Esophagus muscularis mucosa (tissue), 4 donors: ENCODE results near the gene INPP5A. TPM values are rescaled to one million over a fixed set of nuclear protein-coding genes. Genes with fewer than 3 reads are reported as not detected.

ENCODE experiments used
- DNase-seq: peaks from one replicate; pipeline ENCODE4 v3.0.0-alpha.2; 2017; ENCODE audit errors: extremely low spot score
- H3K27ac ChIP-seq, 4 donors: fragments of 200-600 bp; sonication (generic); replicated peaks in 1 of 4; 1 replicate in 3 of 4; 2 replicates in 1 of 4; pipeline ENCODE4 v1.5.1; 2016 to 2019; ENCODE audit warnings: mild to moderate bottlenecking in 1 of 4
- H3K27me3 ChIP-seq, 4 donors: fragments of 200-600 bp; sonication (generic); one replicate each; pipeline versions ENCODE4 v1.5.1 to v1.6.0; 2016 to 2019
- H3K36me3 ChIP-seq, 4 donors: fragments of 200-600 bp; sonication (generic); one replicate each; pipeline ENCODE4 v1.5.1; 2016 to 2019
- H3K4me1 ChIP-seq, 4 donors: fragments of 200-600 bp; sonication (generic); one replicate each; pipeline ENCODE4 v1.5.1; 2016 to 2019
- H3K4me3 ChIP-seq, 4 donors: fragments of 200-600 bp; sonication (generic); 1 replicate in 2 of 4; 2 replicates in 2 of 4; pipeline ENCODE4 v1.5.1; 2016 to 2019; ENCODE audit warnings: mild to moderate bottlenecking in 4 of 4, moderate library complexity in 1 of 4
- H3K9me3 ChIP-seq, 4 donors: fragments of 200-600 bp; sonication (generic); 1 replicate in 3 of 4; 2 replicates in 1 of 4; pipeline ENCODE4 v1.5.1; 2016 to 2019
- CTCF ChIP-seq, 3 experiments: fragments of 200-600 bp in 2 of 3; fragments of 450-650 bp in 1 of 3; sonication (generic) in 2 of 3; IDR thresholded peaks; one replicate each; pipeline ENCODE4 v1.5.1; 2017 to 2019; ENCODE audit warnings: antibody characterized with exemption in 3 of 3, mild to moderate bottlenecking in 2 of 3, moderate library complexity in 1 of 3
- EP300 ChIP-seq: sonication (generic); formaldehyde crosslinking; IDR thresholded peaks from one replicate; pipeline ENCODE4 v1.6.1; 2017; ENCODE audit warnings: antibody characterized with exemption
- POLR2A ChIP-seq: fragments of 450-650 bp; IDR thresholded peaks from one replicate; pipeline ENCODE4 v1.6.1; 2017; ENCODE audit warnings: antibody characterized with exemption, moderate library complexity, mild to moderate bottlenecking, low read depth
- POLR2AphosphoS5 ChIP-seq, 2 donors: sonication (generic); formaldehyde crosslinking; IDR thresholded peaks; one replicate each; pipeline ENCODE4 v1.6.1; 2017; ENCODE audit warnings: antibody characterized with exemption in 2 of 2
- WGBS: methylation state at CpG from one replicate; pipeline ENCODE4 v1.1.5; 2018; 5-methylcytosine and 5-hydroxymethylcytosine counted together
- intact Hi-C: fragments of 100-400 bp; cut with DNase I; formaldehyde crosslinking; loops from one replicate; pipeline ENCODE4 v1.15.1; 2023
- total RNA-seq, 4 donors: library from RNA; depleted of rRNA; stranded (reverse); fragments of >200 nt; gene quantifications; one replicate each; pipeline versions ENCODE4 v1.1.0 to v1.2.1, GENCODE V29; 2016

Gene INPP5A
- total RNA-seq, 4 donors from 2014 or later = 234 to 301 (median 245) TPM

- Histone ChIP-seq H3K27ac (no peak overlapping the region), H3K9me3 (no peaks in the 10 kb centered on the region), H3K4me1 (peaks cover 0 to 22% (median 17%) of the 10 kb centered on the region in 4 donors), H3K4me3 (no peak overlapping the region), H3K36me3 (peaks cover 37 to 75% (median 59%) of the 10 kb centered on the region in 4 donors), H3K27me3 (no peaks in the 10 kb centered on the region)
- intact Hi-C loops = no loop called here
- WGBS = 94% methylated on average over 14 of the region's 14 CpGs
- DNase-seq = no peak
- TF ChIP-seq POLR2AphosphoS5 (IDR thresholded peaks at IDR 0.05) = no peak
- no peak for TF ChIP-seq CTCF (IDR thresholded peaks at IDR 0.05)
- TF ChIP-seq EP300 = no peak
- no peak for TF ChIP-seq POLR2A
Observed at GRCh38 chr10:132750936-132751335, 213.3 kb downstream of the INPP5A start.

GRCh38 chr10:132752378-132752777, 214.8 kb downstream of the INPP5A start:
- Histone ChIP-seq H3K9me3 (no peaks in the 10 kb centered on the region), H3K36me3 (peaks cover 39 to 89% (median 72%) of the 10 kb centered on the region in 4 donors), H3K4me3 (no peak overlapping the region), H3K27me3 (no peaks in the 10 kb centered on the region), H3K27ac (no peak overlapping the region), H3K4me1 (peaks cover 0 to 8% (median 3%) of the 10 kb centered on the region in 4 donors)
- intact Hi-C loops = no loop called here
- DNase-seq = no peak
- TF ChIP-seq POLR2A = no peak
- TF ChIP-seq EP300 = no peak
- TF ChIP-seq CTCF (IDR thresholded peaks at IDR 0.05) = no peak
- no peak for TF ChIP-seq POLR2AphosphoS5 (IDR thresholded peaks at IDR 0.05)
- WGBS = 96% methylated on average over 19 of the region's 20 CpGs

GRCh38 chr10:132752961-132753360, 215.4 kb downstream of the INPP5A start:
- no peaks in the 10 kb centered on the region for H3K9me3 ChIP-seq
- H3K36me3 ChIP-seq = peaks cover 42 to 95% (median 78%) of the 10 kb centered on the region in 4 donors
- intact Hi-C loops = no loop called here
- 92% methylated on average over 15 of the region's 28 CpGs for WGBS
- DNase-seq = no peak
- peaks cover 0 to 2% (median 0%) of the 10 kb centered on the region in 4 donors for H3K4me1 ChIP-seq
- no peak overlapping the region for H3K27ac ChIP-seq
- H3K27me3 ChIP-seq = no peaks in the 10 kb centered on the region
- no peak overlapping the region for H3K4me3 ChIP-seq
- TF ChIP-seq CTCF (IDR thresholded peaks at IDR 0.05) (no peak), POLR2AphosphoS5 (IDR thresholded peaks at IDR 0.05) (no peak), EP300 (no peak), POLR2A (no peak)

- H3K27me3 ChIP-seq = no peaks in the 10 kb centered on the region
- intact Hi-C loops = no loop called here
- no peaks in the 10 kb centered on the region for H3K4me1 ChIP-seq
- H3K36me3 ChIP-seq = peaks cover 45 to 95% (median 81%) of the 10 kb centered on the region in 4 donors
- 80% methylated on average over 15 of the region's 15 CpGs for WGBS
- no peak overlapping the region for H3K27ac ChIP-seq
- H3K9me3 ChIP-seq = no peaks in the 10 kb centered on the region
- H3K4me3 ChIP-seq = no peak overlapping the region
- DNase-seq = no peak
- TF ChIP-seq EP300 (no peak), POLR2A (no peak), POLR2AphosphoS5 (IDR thresholded peaks at IDR 0.05) (no peak), CTCF (IDR thresholded peaks at IDR 0.05) (no peak)
Observed at GRCh38 chr10:132753596-132753995, 216.0 kb downstream of the INPP5A start.

- no peak for TF ChIP-seq POLR2A
- no peak for TF ChIP-seq POLR2AphosphoS5 (IDR thresholded peaks at IDR 0.05)
- no peak for TF ChIP-seq CTCF (IDR thresholded peaks at IDR 0.05)
- TF ChIP-seq EP300 = no peak
- no peaks in the 10 kb centered on the region for H3K9me3 ChIP-seq
- H3K4me1 ChIP-seq = no peaks in the 10 kb centered on the region
- no peak overlapping the region for H3K4me3 ChIP-seq
- intact Hi-C loops = no loop called here
- no peak for DNase-seq
- H3K27ac ChIP-seq = no peak overlapping the region
- no peaks in the 10 kb centered on the region for H3K27me3 ChIP-seq
- 85% methylated on average over 17 of the region's 18 CpGs for WGBS
- H3K36me3 ChIP-seq = peaks cover 49 to 95% (median 85%) of the 10 kb centered on the region in 4 donors
Observed at GRCh38 chr10:132754071-132754470, 216.5 kb downstream of the INPP5A start.
